Adipocyte (in vitro differentiated cells): Measurements from ENCODE around the gene ABHD2.
A peak's percentile ranks its signal among the peaks of the same experiment; 100 is the strongest.

Source experiments
- DNase-seq: peaks from one replicate; pipeline ENCODE4 v3.0.0-alpha.2; 2015; ENCODE audit warnings: low read depth
- H3K27me3 ChIP-seq: replicated peaks from 2 replicates; pipeline ENCODE4 v1.7.0; 2013; ENCODE audit warnings: mild to moderate bottlenecking, low read length, moderate library complexity; ENCODE audit not compliant: control insufficient read depth, insufficient read depth
- H3K36me3 ChIP-seq: 2 replicates; pipeline ENCODE4 v1.7.0; 2013; ENCODE audit warnings: low read length, mild to moderate bottlenecking, moderate library complexity; ENCODE audit not compliant: control insufficient read depth, insufficient read depth, severe bottlenecking
- H3K4me1 ChIP-seq: 2 replicates; pipeline ENCODE4 v1.7.0; 2013; ENCODE audit warnings: mild to moderate bottlenecking, low read length, moderate library complexity; ENCODE audit not compliant: control insufficient read depth, insufficient read depth
- H3K4me3 ChIP-seq: 2 replicates; pipeline ENCODE4 v1.7.0; 2013; ENCODE audit warnings: mild to moderate bottlenecking, low read length, moderate library complexity
- H3K9ac ChIP-seq: 2 replicates; pipeline ENCODE4 v1.7.0; 2013; ENCODE audit warnings: mild to moderate bottlenecking, low read length, moderate library complexity
- H3K9me3 ChIP-seq: 2 replicates; pipeline ENCODE4 v1.7.0; 2013; ENCODE audit warnings: mild to moderate bottlenecking, low read length, moderate library complexity; ENCODE audit not compliant: control insufficient read depth

ABHD2 gene

GRCh38 chr15:89177116-89177515 lies 88.9 kb downstream of the ABHD2 start:
- Histone ChIP-seq H3K4me3 (no peak overlapping the region), H3K9me3 (no peaks in the 10 kb centered on the region), H3K36me3 (peaks cover 34% of the 10 kb centered on the region), H3K27me3 (no peaks in the 10 kb centered on the region), H3K4me1 (peaks cover 38% of the 10 kb centered on the region), H3K9ac (peak overlapping the region; percentile 66)
- no peak for DNase-seq

GRCh38 chr15:89177633-89178306 lies 89.5 kb downstream of the ABHD2 start:
- Histone ChIP-seq H3K4me3 (no peak overlapping the region), H3K36me3 (peaks cover 34% of the 10 kb centered on the region), H3K9me3 (no peaks in the 10 kb centered on the region), H3K27me3 (no peaks in the 10 kb centered on the region), H3K9ac (peak overlapping the region; percentile 66), H3K4me1 (peaks cover 34% of the 10 kb centered on the region)
- DNase-seq = peak; percentile 93

- Histone ChIP-seq H3K27me3 (no peaks in the 10 kb centered on the region), H3K9me3 (no peaks in the 10 kb centered on the region), H3K9ac (no peak overlapping the region), H3K36me3 (peaks cover 34% of the 10 kb centered on the region), H3K4me3 (no peak overlapping the region), H3K4me1 (peaks cover 27% of the 10 kb centered on the region)
- no peak for DNase-seq
Observed at GRCh38 chr15:89178307-89178977, 90.2 kb downstream of the ABHD2 start.

GRCh38 chr15:89179966-89180875 lies 92.0 kb downstream of the ABHD2 start:
- H3K9ac ChIP-seq = peak overlapping the region; percentile 26
- peaks cover 39% of the 10 kb centered on the region for H3K36me3 ChIP-seq
- no peaks in the 10 kb centered on the region for H3K27me3 ChIP-seq
- no peaks in the 10 kb centered on the region for H3K9me3 ChIP-seq
- peak; percentile 19 for DNase-seq
- H3K4me3 ChIP-seq = no peak overlapping the region
- peaks cover 17% of the 10 kb centered on the region for H3K4me1 ChIP-seq

- H3K27me3 ChIP-seq = no peaks in the 10 kb centered on the region
- peaks cover 6% of the 10 kb centered on the region for H3K4me1 ChIP-seq
- no peaks in the 10 kb centered on the region for H3K9me3 ChIP-seq
- no peak overlapping the region for H3K9ac ChIP-seq
- H3K4me3 ChIP-seq = no peak overlapping the region
- no peak for DNase-seq
- peaks cover 46% of the 10 kb centered on the region for H3K36me3 ChIP-seq
Observed at GRCh38 chr15:89184357-89184756, 96.1 kb downstream of the ABHD2 start.

GRCh38 chr15:89184886-89185526 lies 96.8 kb downstream of the ABHD2 start:
- H3K27me3 ChIP-seq = no peaks in the 10 kb centered on the region
- no peak overlapping the region for H3K9ac ChIP-seq
- no peaks in the 10 kb centered on the region for H3K9me3 ChIP-seq
- DNase-seq = no peak
- H3K4me3 ChIP-seq = no peak overlapping the region
- peaks cover 52% of the 10 kb centered on the region for H3K36me3 ChIP-seq
- H3K4me1 ChIP-seq = peaks cover 6% of the 10 kb centered on the region

GRCh38 chr15:89186803-89187202 lies 98.5 kb downstream of the ABHD2 start:
- H3K4me1 ChIP-seq = peaks cover under 1% of the 10 kb centered on the region
- no peaks in the 10 kb centered on the region for H3K9me3 ChIP-seq
- H3K27me3 ChIP-seq = no peaks in the 10 kb centered on the region
- no peak for DNase-seq
- no peak overlapping the region for H3K4me3 ChIP-seq
- no peak overlapping the region for H3K9ac ChIP-seq
- H3K36me3 ChIP-seq = peaks cover 70% of the 10 kb centered on the region

- Histone ChIP-seq H3K4me3 (no peak overlapping the region), H3K4me1 (no peaks in the 10 kb centered on the region), H3K27me3 (no peaks in the 10 kb centered on the region), H3K9ac (no peak overlapping the region), H3K9me3 (no peaks in the 10 kb centered on the region), H3K36me3 (peaks cover 76% of the 10 kb centered on the region)
- DNase-seq = no peak
Observed at GRCh38 chr15:89187301-89187985, 99.2 kb downstream of the ABHD2 start.

- Histone ChIP-seq H3K36me3 (peaks cover 82% of the 10 kb centered on the region), H3K9me3 (no peaks in the 10 kb centered on the region), H3K9ac (no peak overlapping the region), H3K4me3 (no peak overlapping the region), H3K4me1 (no peaks in the 10 kb centered on the region), H3K27me3 (no peaks in the 10 kb centered on the region)
- DNase-seq = no peak
Observed at GRCh38 chr15:89187986-89188514, 99.8 kb downstream of the ABHD2 start.

GRCh38 chr15:89192136-89192535 lies 103.9 kb downstream of the ABHD2 start:
- no peak for DNase-seq
- Histone ChIP-seq H3K4me1 (peaks cover 1% of the 10 kb centered on the region), H3K4me3 (no peak overlapping the region), H3K9ac (no peak overlapping the region), H3K36me3 (peaks cover 89% of the 10 kb centered on the region), H3K9me3 (no peaks in the 10 kb centered on the region), H3K27me3 (no peaks in the 10 kb centered on the region)
